Skeletal muscle tissue (tissue), 4 donors: ENCODE results near the gene PPAT. TPM values are rescaled to one million over a fixed set of nuclear protein-coding genes. Genes with fewer than 3 reads are reported as not detected.

Experiments used
- H3K27ac ChIP-seq: one replicate; pipeline ENCODE4 v1.7.0; 2013; ENCODE audit warnings: mild to moderate bottlenecking, low read depth, low read length, inconsistent platforms
- H3K27me3 ChIP-seq, 3 donors: one replicate each; pipeline ENCODE4 v1.7.0; 2013; ENCODE audit warnings: low read length in 3 of 3; ENCODE audit not compliant: control insufficient read depth in 3 of 3, insufficient read depth in 3 of 3
- H3K36me3 ChIP-seq, 3 donors: one replicate each; pipeline ENCODE4 v1.7.0; 2013; ENCODE audit warnings: low read length in 3 of 3; ENCODE audit not compliant: control insufficient read depth in 3 of 3, insufficient read depth in 3 of 3
- H3K4me1 ChIP-seq, 3 donors: one replicate each; pipeline ENCODE4 v1.7.0; 2013; ENCODE audit warnings: low read length in 3 of 3, mild to moderate bottlenecking in 3 of 3; ENCODE audit not compliant: control insufficient read depth in 3 of 3, insufficient read depth in 3 of 3
- H3K4me3 ChIP-seq, 3 donors: one replicate each; pipeline ENCODE4 v1.7.0; 2013; ENCODE audit warnings: low read length in 3 of 3
- H3K9ac ChIP-seq, 3 donors: one replicate each; pipeline ENCODE4 v1.7.0; 2013; ENCODE audit warnings: low read length in 3 of 3, mild to moderate bottlenecking in 3 of 3, moderate library complexity in 2 of 3, low read depth in 1 of 3
- H3K9me3 ChIP-seq, 3 donors: one replicate each; pipeline ENCODE4 v1.7.0; 2013; ENCODE audit warnings: low read length in 3 of 3; ENCODE audit not compliant: control insufficient read depth in 3 of 3
- total RNA-seq: library from RNA; depleted of rRNA; stranded (reverse); fragments of >200 nt; gene quantifications from one replicate; pipeline ENCODE4 v1.2.3, GENCODE V29; 2014
- donor health status: Osteomylitis.

Gene PPAT
- total RNA-seq, 1 donor from 2014 or later: 9.4 TPM

- Histone ChIP-seq H3K36me3 (no peaks in the 10 kb centered on the region), H3K4me1 (no peaks in the 10 kb centered on the region), H3K27ac (no peak overlapping the region), H3K4me3 (no peak overlapping the region), H3K9me3 (no peaks in the 10 kb centered on the region), H3K27me3 (no peaks in the 10 kb centered on the region), H3K9ac (no peak overlapping the region)
These were observed 18.0 kb downstream of the PPAT start for GRCh38 chr4:56417396-56417795.

DNA sequence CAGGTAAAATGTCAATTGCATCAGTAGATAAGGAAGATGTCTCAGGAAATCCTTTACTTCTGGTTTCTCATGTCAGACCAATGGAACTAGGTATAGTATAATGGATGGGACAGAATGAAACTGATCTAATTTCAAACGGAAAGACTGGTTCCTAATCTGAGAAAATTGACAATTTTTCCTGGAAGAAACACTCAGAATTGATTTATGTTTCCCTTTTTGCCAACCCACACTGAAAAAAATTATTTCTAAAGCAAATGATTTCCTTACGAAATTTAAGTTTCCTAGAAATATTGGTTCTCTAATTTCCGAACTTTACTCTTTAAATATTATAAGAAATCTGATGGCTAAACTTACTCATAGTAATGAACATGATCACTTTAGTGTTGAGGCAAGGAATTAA lies 19.1 kb downstream of the PPAT start:
- Histone ChIP-seq H3K4me3 (no peak overlapping the region), H3K27ac (no peak overlapping the region), H3K36me3 (no peaks in the 10 kb centered on the region), H3K27me3 (no peaks in the 10 kb centered on the region), H3K4me1 (no peaks in the 10 kb centered on the region), H3K9me3 (no peaks in the 10 kb centered on the region), H3K9ac (no peak overlapping the region)

- no peaks in the 10 kb centered on the region for H3K36me3 ChIP-seq
- H3K4me3 ChIP-seq: no peak overlapping the region
- no peak overlapping the region for H3K9ac ChIP-seq
- H3K9me3 ChIP-seq: no peaks in the 10 kb centered on the region
- no peak overlapping the region for H3K27ac ChIP-seq
- no peaks in the 10 kb centered on the region for H3K27me3 ChIP-seq
- peaks cover 0 to 6% (median 0%) of the 10 kb centered on the region in 3 donors for H3K4me1 ChIP-seq
These were observed 21.2 kb downstream of the PPAT start for GRCh38 chr4:56414135-56414670.

- Histone ChIP-seq H3K9ac (peak overlapping the region in 1 of 3 donors; percentile 40), H3K9me3 (no peaks in the 10 kb centered on the region), H3K36me3 (peaks cover under 1 to 4% (median 1%) of the 10 kb centered on the region in 3 donors), H3K27me3 (no peaks in the 10 kb centered on the region), H3K4me1 (peaks cover 0 to 6% (median 0%) of the 10 kb centered on the region in 3 donors), H3K4me3 (peak overlapping the region in 2 of 3 donors; percentile 36 to 54), H3K27ac (no peak overlapping the region)
These were observed 25.0 kb downstream of the PPAT start for GRCh38 chr4:56410247-56411062.

GRCh38 chr4:56409511-56410090 lies 25.8 kb downstream of the PPAT start:
- H3K4me3 ChIP-seq: no peak overlapping the region
- H3K27me3 ChIP-seq: no peaks in the 10 kb centered on the region
- no peak overlapping the region for H3K9ac ChIP-seq
- H3K9me3 ChIP-seq: no peaks in the 10 kb centered on the region
- H3K27ac ChIP-seq: no peak overlapping the region
- peaks cover 4 to 5% (median 5%) of the 10 kb centered on the region in 3 donors for H3K36me3 ChIP-seq
- peaks cover 0 to 6% (median 0%) of the 10 kb centered on the region in 3 donors for H3K4me1 ChIP-seq

- peaks cover 0 to 6% (median 0%) of the 10 kb centered on the region in 3 donors for H3K4me1 ChIP-seq
These were observed 26.4 kb downstream of the PPAT start for GRCh38 chr4:56408978-56409377.

GRCh38 chr4:56406151-56406550 lies 29.3 kb downstream of the PPAT start:
- peaks cover 0 to 6% (median 0%) of the 10 kb centered on the region in 3 donors for H3K4me1 ChIP-seq
- H3K36me3 ChIP-seq: peaks cover 4 to 6% (median 5%) of the 10 kb centered on the region in 3 donors
- no peak overlapping the region for H3K9ac ChIP-seq
- H3K9me3 ChIP-seq: no peaks in the 10 kb centered on the region
- H3K4me3 ChIP-seq: no peak overlapping the region
- H3K27me3 ChIP-seq: no peaks in the 10 kb centered on the region
- no peak overlapping the region for H3K27ac ChIP-seq

More at GRCh38 chr4:56408978-56409377, 26.4 kb downstream of the PPAT start:
- H3K9ac ChIP-seq: no peak overlapping the region
- H3K27me3 ChIP-seq: no peaks in the 10 kb centered on the region
- H3K36me3 ChIP-seq: peaks cover 4 to 5% (median 5%) of the 10 kb centered on the region in 3 donors
- no peaks in the 10 kb centered on the region for H3K9me3 ChIP-seq
- H3K4me3 ChIP-seq: no peak overlapping the region
- no peak overlapping the region for H3K27ac ChIP-seq

DNA sequence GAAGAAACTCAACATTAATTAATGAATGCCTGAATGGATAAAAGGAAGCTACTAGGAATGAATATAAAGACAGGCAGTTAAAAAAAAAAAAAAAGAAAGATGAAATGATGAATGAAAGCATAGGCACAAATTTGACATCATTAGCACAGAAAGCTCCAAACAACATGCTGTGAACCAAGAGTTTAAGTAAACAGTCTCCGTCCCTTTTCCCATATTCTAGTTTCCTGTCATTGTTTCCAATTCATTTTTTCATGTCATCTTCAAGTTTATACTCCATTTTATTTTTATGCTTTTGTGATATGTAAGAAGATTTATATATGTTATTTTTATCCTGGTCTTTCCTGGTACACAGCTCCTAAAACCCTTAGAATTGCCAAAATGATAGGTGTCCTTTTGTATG lies 30.4 kb downstream of the PPAT start:
- H3K9me3 ChIP-seq: no peaks in the 10 kb centered on the region
- no peak overlapping the region for H3K9ac ChIP-seq
- H3K27me3 ChIP-seq: no peaks in the 10 kb centered on the region
- no peak overlapping the region for H3K4me3 ChIP-seq
- H3K27ac ChIP-seq: no peak overlapping the region
- peaks cover 0 to 5% (median 0%) of the 10 kb centered on the region in 3 donors for H3K4me1 ChIP-seq
- H3K36me3 ChIP-seq: peaks cover 4 to 8% (median 5%) of the 10 kb centered on the region in 3 donors

GRCh38 chr4:56400560-56400959 lies 34.9 kb downstream of the PPAT start:
- no peaks in the 10 kb centered on the region for H3K4me1 ChIP-seq
- no peak overlapping the region for H3K9ac ChIP-seq
- peaks cover 2 to 8% (median 3%) of the 10 kb centered on the region in 3 donors for H3K36me3 ChIP-seq
- no peaks in the 10 kb centered on the region for H3K27me3 ChIP-seq
- H3K9me3 ChIP-seq: no peaks in the 10 kb centered on the region
- H3K27ac ChIP-seq: no peak overlapping the region
- H3K4me3 ChIP-seq: no peak overlapping the region

GRCh38 chr4:56391270-56391669 lies 44.1 kb downstream of the PPAT start:
- Histone ChIP-seq H3K9ac (no peak overlapping the region), H3K27ac (no peak overlapping the region), H3K4me3 (no peak overlapping the region), H3K36me3 (peaks cover 0 to 5% (median 2%) of the 10 kb centered on the region in 3 donors), H3K9me3 (no peaks in the 10 kb centered on the region), H3K27me3 (no peaks in the 10 kb centered on the region), H3K4me1 (peaks cover 8 to 11% (median 8%) of the 10 kb centered on the region in 3 donors)
